K562 (cell line): Measurements from ENCODE around the gene NMT2. TPM values are rescaled to one million over a fixed set of nuclear protein-coding genes. Genes with fewer than 3 reads are reported as not detected.
A peak's percentile ranks its signal among the peaks of the same experiment; 100 is the strongest.

Experiments
- FOXA3 ChIP-seq, 2 experiments: fragments of 450-650 bp in 1 of 2; sonication (generic) in 1 of 2; formaldehyde crosslinking; IDR thresholded peaks in 1 of 2; conservative IDR thresholded peaks in 1 of 2; 2 replicates each; pipeline versions ENCODE4 v1.4.0 to v1.8.0; 2020 to 2022; ENCODE audit warnings: mild to moderate bottlenecking in 2 of 2, missing genetic modification reagents in 1 of 2
- MAFG ChIP-seq: fragments of 450-650 bp; conservative IDR thresholded peaks from 2 replicates; pipeline ENCODE4 v1.6.1; 2016; ENCODE audit warnings: missing genetic modification characterization, missing compliant biosample characterization
- MAZ ChIP-seq, 2 experiments: fragments of 450-650 bp in 1 of 2; sonication (generic) in 1 of 2; formaldehyde crosslinking; IDR thresholded peaks in 1 of 2; conservative IDR thresholded peaks in 1 of 2; 2 replicates each; pipeline versions ENCODE4 v1.4.0 to v1.5.0; 2020; ENCODE audit warnings: mild to moderate bottlenecking in 1 of 2, missing genetic modification reagents in 1 of 2
- NRF1 ChIP-seq, 2 experiments: fragments of 450-650 bp; IDR thresholded peaks in 1 of 2; conservative IDR thresholded peaks in 1 of 2; 2 replicates each; pipeline ENCODE4 v1.6.1; 2014; ENCODE audit warnings: mild to moderate bottlenecking in 2 of 2
- PTBP1 ChIP-seq: fragments of 200-400 bp; formaldehyde crosslinking; IDR thresholded peaks from 2 replicates; pipeline ENCODE4 v1.6.1; 2017; ENCODE audit warnings: low read depth, low read length
- SP1 ChIP-seq: sonication (generic); formaldehyde crosslinking; IDR thresholded peaks from 2 replicates; pipeline ENCODE4 v1.8.1; 2022; ENCODE audit warnings: mild to moderate bottlenecking, missing genetic modification reagents
- TSC22D4 ChIP-seq: fragments of 450-650 bp; IDR thresholded peaks from 2 replicates; pipeline ENCODE4 v1.6.1; 2016; ENCODE audit warnings: missing genetic modification characterization, missing biosample characterization, control low read depth
- ZNF23 ChIP-seq: fragments of 250-450 bp; sonication (Bioruptor Pico); IDR thresholded peaks from 2 replicates; pipeline ENCODE4 v1.4.0; 2020; ENCODE audit warnings: mild to moderate bottlenecking
- ZNF644 ChIP-seq: fragments of 200-800 bp; sonication (Bioruptor generic); IDR thresholded peaks from 2 replicates; pipeline ENCODE4 v1.6.1; 2016; ENCODE audit warnings: low read depth, missing genetic modification characterization, missing compliant biosample characterization
- ZNF778 ChIP-seq: fragments of 450-650 bp; formaldehyde crosslinking; IDR thresholded peaks from 2 replicates; pipeline ENCODE4 v1.4.0; 2020; ENCODE audit warnings: mild to moderate bottlenecking, moderate library complexity
- polyA plus RNA-seq, 8 experiments: library from polyadenylated mRNA; depleted of rRNA in 4 of 8; stranded (reverse) in 5 of 8; unstranded in 3 of 8; fragments of >200 nt; fragmentation: Nextera tagmentation in 2 of 8; fragmentation: Illumina TruSeq in 1 of 8; extraction: Ambion mirVana in 2 of 8; extraction: Trizol in 1 of 8; gene quantifications; 2 replicates each; pipeline versions ENCODE4 v1.2.1 to v1.2.3, GENCODE V29; 2011 to 2014; ENCODE audit warnings: inconsistent platforms in 1 of 8, missing spikeins in 1 of 8
- total RNA-seq, 7 experiments: library from RNA; depleted of rRNA in 6 of 7; stranded (reverse); fragments of >200 nt in 6 of 7; fragmentation: Illumina TruSeq in 2 of 7; extraction: Trizol in 2 of 7; gene quantifications; 2 replicates each; pipeline versions ENCODE4 v1.2.1 to v1.2.3, GENCODE V29; 2011 to 2021; ENCODE audit warnings: low replicate concordance in 1 of 7
- TF ChIP-seq, protein P1 (sequence below): fragments of 200-800 bp; sonication (Bioruptor generic); IDR thresholded peaks from 2 replicates; pipeline ENCODE4 v1.6.1; 2017; ENCODE audit warnings: missing genetic modification characterization, missing compliant biosample characterization
- TF ChIP-seq, protein P2 (sequence below): fragments of 200-600 bp; sonication (generic); IDR thresholded peaks from one replicate; pipeline ENCODE4 v1.6.1; 2012; ENCODE audit warnings: mild to moderate bottlenecking, low read depth, low read length, inconsistent platforms

The NMT2 gene
- total and polyA plus RNA-seq, 9 of the 15 experiments (the other 6 are each of a cell fraction or from before 2014, with no cell fraction given) = 5.2 to 15.9 (median 10.8) TPM

DNA sequence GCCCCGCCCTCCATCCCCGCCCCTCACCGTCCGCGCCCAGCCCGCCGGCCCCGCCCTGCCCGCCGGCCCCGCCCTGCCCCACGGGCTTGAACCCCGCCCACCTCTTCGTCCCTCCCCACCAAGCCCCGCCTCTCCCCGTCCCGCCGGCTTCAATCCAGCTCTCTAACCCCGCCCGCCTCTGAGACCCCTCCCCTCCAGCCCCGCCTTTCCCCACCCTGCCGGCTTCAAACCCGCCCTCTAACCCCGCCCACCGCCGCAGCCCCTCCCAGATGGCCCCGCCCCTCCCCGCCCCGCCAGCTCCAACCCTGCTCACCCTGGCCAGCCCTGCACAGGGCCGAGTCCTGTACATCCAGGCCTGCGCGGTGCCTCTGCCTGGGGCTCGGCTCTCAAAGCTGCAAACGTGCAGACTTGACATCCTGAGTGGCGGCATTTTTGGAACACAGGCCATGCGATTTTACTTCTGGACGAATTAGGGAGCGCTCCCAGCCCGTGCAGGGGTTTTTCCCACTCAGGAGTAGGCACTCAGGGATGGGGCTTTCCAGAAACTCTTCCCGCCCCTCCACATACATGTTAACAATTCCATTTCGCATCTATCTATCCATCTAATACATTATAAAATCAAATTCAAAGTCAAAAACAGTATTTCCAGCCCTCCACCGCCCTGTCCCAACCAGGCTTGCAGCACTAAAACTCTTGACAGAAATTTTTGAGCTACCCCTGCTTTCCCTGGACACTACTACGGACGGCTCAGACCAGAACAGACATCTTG lies 477 bp upstream of the NMT2 start (continued):
- TF ChIP-seq NRF1 (conservative IDR thresholded peaks at IDR 0.05 in 1 of 2, IDR thresholded peaks at IDR 0.05 in 1 of 2) (peak; percentile 50 to 65; a peak in 3 of 4 replicates), PTBP1 (no peak), MAZ (CRISPR knock-in tag; conservative IDR thresholded peaks at IDR 0.05 in 1 of 2, IDR thresholded peaks at IDR 0.05 in 1 of 2) (peak in 1 of 2 experiments; percentile 42; a peak in 2 of 4 replicates), ZNF23 (CRISPR knock-in tag) (no peak), FOXA3 (CRISPR knock-in tag; conservative IDR thresholded peaks at IDR 0.05 in 1 of 2, IDR thresholded peaks at IDR 0.05 in 1 of 2) (no peak), SP1 (CRISPR knock-in tag) (peak; percentile 18; the same call in 1 of the 2 replicates), MAFG (tag) (no peak), TSC22D4 (tag) (no peak), ZNF644 (tag) (0 out of 2 replicates have a peak, but pooled peaks have one; percentile 16), ZNF778 (CRISPR knock-in tag) (no peak)
- TF ChIP-seq, protein P1, sequence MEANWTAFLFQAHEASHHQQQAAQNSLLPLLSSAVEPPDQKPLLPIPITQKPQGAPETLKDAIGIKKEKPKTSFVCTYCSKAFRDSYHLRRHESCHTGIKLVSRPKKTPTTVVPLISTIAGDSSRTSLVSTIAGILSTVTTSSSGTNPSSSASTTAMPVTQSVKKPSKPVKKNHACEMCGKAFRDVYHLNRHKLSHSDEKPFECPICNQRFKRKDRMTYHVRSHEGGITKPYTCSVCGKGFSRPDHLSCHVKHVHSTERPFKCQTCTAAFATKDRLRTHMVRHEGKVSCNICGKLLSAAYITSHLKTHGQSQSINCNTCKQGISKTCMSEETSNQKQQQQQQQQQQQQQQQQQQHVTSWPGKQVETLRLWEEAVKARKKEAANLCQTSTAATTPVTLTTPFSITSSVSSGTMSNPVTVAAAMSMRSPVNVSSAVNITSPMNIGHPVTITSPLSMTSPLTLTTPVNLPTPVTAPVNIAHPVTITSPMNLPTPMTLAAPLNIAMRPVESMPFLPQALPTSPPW = peak; percentile 83
- TF ChIP-seq, protein P2, sequence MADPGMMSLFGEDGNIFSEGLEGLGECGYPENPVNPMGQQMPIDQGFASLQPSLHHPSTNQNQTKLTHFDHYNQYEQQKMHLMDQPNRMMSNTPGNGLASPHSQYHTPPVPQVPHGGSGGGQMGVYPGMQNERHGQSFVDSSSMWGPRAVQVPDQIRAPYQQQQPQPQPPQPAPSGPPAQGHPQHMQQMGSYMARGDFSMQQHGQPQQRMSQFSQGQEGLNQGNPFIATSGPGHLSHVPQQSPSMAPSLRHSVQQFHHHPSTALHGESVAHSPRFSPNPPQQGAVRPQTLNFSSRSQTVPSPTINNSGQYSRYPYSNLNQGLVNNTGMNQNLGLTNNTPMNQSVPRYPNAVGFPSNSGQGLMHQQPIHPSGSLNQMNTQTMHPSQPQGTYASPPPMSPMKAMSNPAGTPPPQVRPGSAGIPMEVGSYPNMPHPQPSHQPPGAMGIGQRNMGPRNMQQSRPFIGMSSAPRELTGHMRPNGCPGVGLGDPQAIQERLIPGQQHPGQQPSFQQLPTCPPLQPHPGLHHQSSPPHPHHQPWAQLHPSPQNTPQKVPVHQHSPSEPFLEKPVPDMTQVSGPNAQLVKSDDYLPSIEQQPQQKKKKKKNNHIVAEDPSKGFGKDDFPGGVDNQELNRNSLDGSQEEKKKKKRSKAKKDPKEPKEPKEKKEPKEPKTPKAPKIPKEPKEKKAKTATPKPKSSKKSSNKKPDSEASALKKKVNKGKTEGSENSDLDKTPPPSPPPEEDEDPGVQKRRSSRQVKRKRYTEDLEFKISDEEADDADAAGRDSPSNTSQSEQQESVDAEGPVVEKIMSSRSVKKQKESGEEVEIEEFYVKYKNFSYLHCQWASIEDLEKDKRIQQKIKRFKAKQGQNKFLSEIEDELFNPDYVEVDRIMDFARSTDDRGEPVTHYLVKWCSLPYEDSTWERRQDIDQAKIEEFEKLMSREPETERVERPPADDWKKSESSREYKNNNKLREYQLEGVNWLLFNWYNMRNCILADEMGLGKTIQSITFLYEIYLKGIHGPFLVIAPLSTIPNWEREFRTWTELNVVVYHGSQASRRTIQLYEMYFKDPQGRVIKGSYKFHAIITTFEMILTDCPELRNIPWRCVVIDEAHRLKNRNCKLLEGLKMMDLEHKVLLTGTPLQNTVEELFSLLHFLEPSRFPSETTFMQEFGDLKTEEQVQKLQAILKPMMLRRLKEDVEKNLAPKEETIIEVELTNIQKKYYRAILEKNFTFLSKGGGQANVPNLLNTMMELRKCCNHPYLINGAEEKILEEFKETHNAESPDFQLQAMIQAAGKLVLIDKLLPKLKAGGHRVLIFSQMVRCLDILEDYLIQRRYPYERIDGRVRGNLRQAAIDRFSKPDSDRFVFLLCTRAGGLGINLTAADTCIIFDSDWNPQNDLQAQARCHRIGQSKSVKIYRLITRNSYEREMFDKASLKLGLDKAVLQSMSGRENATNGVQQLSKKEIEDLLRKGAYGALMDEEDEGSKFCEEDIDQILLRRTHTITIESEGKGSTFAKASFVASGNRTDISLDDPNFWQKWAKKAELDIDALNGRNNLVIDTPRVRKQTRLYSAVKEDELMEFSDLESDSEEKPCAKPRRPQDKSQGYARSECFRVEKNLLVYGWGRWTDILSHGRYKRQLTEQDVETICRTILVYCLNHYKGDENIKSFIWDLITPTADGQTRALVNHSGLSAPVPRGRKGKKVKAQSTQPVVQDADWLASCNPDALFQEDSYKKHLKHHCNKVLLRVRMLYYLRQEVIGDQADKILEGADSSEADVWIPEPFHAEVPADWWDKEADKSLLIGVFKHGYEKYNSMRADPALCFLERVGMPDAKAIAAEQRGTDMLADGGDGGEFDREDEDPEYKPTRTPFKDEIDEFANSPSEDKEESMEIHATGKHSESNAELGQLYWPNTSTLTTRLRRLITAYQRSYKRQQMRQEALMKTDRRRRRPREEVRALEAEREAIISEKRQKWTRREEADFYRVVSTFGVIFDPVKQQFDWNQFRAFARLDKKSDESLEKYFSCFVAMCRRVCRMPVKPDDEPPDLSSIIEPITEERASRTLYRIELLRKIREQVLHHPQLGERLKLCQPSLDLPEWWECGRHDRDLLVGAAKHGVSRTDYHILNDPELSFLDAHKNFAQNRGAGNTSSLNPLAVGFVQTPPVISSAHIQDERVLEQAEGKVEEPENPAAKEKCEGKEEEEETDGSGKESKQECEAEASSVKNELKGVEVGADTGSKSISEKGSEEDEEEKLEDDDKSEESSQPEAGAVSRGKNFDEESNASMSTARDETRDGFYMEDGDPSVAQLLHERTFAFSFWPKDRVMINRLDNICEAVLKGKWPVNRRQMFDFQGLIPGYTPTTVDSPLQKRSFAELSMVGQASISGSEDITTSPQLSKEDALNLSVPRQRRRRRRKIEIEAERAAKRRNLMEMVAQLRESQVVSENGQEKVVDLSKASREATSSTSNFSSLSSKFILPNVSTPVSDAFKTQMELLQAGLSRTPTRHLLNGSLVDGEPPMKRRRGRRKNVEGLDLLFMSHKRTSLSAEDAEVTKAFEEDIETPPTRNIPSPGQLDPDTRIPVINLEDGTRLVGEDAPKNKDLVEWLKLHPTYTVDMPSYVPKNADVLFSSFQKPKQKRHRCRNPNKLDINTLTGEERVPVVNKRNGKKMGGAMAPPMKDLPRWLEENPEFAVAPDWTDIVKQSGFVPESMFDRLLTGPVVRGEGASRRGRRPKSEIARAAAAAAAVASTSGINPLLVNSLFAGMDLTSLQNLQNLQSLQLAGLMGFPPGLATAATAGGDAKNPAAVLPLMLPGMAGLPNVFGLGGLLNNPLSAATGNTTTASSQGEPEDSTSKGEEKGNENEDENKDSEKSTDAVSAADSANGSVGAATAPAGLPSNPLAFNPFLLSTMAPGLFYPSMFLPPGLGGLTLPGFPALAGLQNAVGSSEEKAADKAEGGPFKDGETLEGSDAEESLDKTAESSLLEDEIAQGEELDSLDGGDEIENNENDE = no peak
